ENCODE data around the gene RUNX1. TPM values are rescaled to one million over a fixed set of nuclear protein-coding genes. Genes with fewer than 3 reads are reported as not detected.

The RUNX1 gene
- total RNA-seq, 2 donors from 2014 or later, result 4.9 to 12.5 TPM

GRCh38 chr21:35035116-35035515 lies 14.0 kb downstream of the RUNX1 start:
- H3K27ac ChIP-seq, result no peak overlapping the region
- H3K4me3 ChIP-seq, result no peak overlapping the region
- intact Hi-C loops (cut with DNase I), result no loop called here
- H3K36me3 ChIP-seq (replicated peaks in 1 of 2; ENCODE audit: insufficient read depth in 1 of 2, low read depth in 2 of 2), result no peaks in the 10 kb centered on the region
- WGBS, 2 donors, result 85 to 87% methylated on average over 8 of the region's 8 CpGs
- H3K4me1 ChIP-seq, result no peaks in the 10 kb centered on the region
- DNase-seq (no peak), ATAC-seq (no peak)
- TF ChIP-seq CTCF (IDR thresholded peaks at IDR 0.05) (no peak), POLR2A (IDR thresholded peaks at IDR 0.05) (no peak)
- H3K9me3 ChIP-seq, result no peaks in the 10 kb centered on the region
- H3K27me3 ChIP-seq, result no peaks in the 10 kb centered on the region

GRCh38 chr21:35034203-35034926 lies 14.7 kb downstream of the RUNX1 start:
- Histone ChIP-seq H3K9me3 (no peaks in the 10 kb centered on the region), H3K27me3 (no peaks in the 10 kb centered on the region), H3K36me3 (replicated peaks in 1 of 2; ENCODE audit: insufficient read depth in 1 of 2, low read depth in 2 of 2) (no peaks in the 10 kb centered on the region), H3K4me1 (no peaks in the 10 kb centered on the region), H3K4me3 (no peak overlapping the region), H3K27ac (no peak overlapping the region)
- intact Hi-C loops (cut with DNase I), result no loop called here
- TF ChIP-seq CTCF (IDR thresholded peaks at IDR 0.05) (no peak), POLR2A (IDR thresholded peaks at IDR 0.05) (no peak)
- no peak for ATAC-seq
- WGBS, 2 donors, result 89 to 92% methylated on average over 9 of the region's 9 CpGs
- DNase-seq, result no peak

- no peak for ATAC-seq
- 60 to 64% methylated on average over 2 of the region's 2 CpGs for WGBS, 2 donors
- no peak overlapping the region for H3K4me3 ChIP-seq
- H3K27me3 ChIP-seq, result no peaks in the 10 kb centered on the region
- TF ChIP-seq CTCF (IDR thresholded peaks at IDR 0.05) (no peak), POLR2A (IDR thresholded peaks at IDR 0.05) (no peak)
- no peak overlapping the region for H3K27ac ChIP-seq
- H3K4me1 ChIP-seq, result no peaks in the 10 kb centered on the region
- H3K9me3 ChIP-seq, result no peaks in the 10 kb centered on the region
- H3K36me3 ChIP-seq (replicated peaks in 1 of 2; ENCODE audit: insufficient read depth in 1 of 2, low read depth in 2 of 2), result no peaks in the 10 kb centered on the region
- no peak for DNase-seq
- intact Hi-C loops (cut with DNase I), result no loop called here
These were observed 16.4 kb downstream of the RUNX1 start for GRCh38 chr21:35032474-35033263.

- intact Hi-C loops (cut with DNase I), result no loop called here
- ATAC-seq (no peak), DNase-seq (no peak)
- TF ChIP-seq CTCF (IDR thresholded peaks at IDR 0.05) (no peak), POLR2A (IDR thresholded peaks at IDR 0.05) (no peak)
- WGBS, 2 donors, result 80 to 82% methylated on average over 4 of the region's 4 CpGs
- no peaks in the 10 kb centered on the region for H3K36me3 ChIP-seq (replicated peaks in 1 of 2; ENCODE audit: insufficient read depth in 1 of 2, low read depth in 2 of 2)
- H3K9me3 ChIP-seq, result no peaks in the 10 kb centered on the region
- no peak overlapping the region for H3K4me3 ChIP-seq
- H3K27ac ChIP-seq, result no peak overlapping the region
- no peaks in the 10 kb centered on the region for H3K4me1 ChIP-seq
- H3K27me3 ChIP-seq, result no peaks in the 10 kb centered on the region
These were observed 20.6 kb downstream of the RUNX1 start for GRCh38 chr21:35028451-35028978.
